ENCODE data around the gene CTDSPL2. TPM values are rescaled to one million over a fixed set of nuclear protein-coding genes. Genes with fewer than 3 reads are reported as not detected.

The CTDSPL2 gene
- total RNA-seq, 2 donors from 2014 or later: 31.7 to 43.0 TPM

- intact Hi-C loops (cut with DNase I): loop anchor here (10.0 kb wide), 1 partner anchor 161 kb away; the partner anchor contains the start of gene TRIM69
- H3K9me3 ChIP-seq: no peaks in the 10 kb centered on the region
- no peaks in the 10 kb centered on the region for H3K36me3 ChIP-seq
- no peak overlapping the region for H3K4me3 ChIP-seq
- H3K27me3 ChIP-seq: no peaks in the 10 kb centered on the region
- no peak overlapping the region for H3K27ac ChIP-seq
- no peak overlapping the region for H3K9ac ChIP-seq (ENCODE audit: low read depth in 2 of 2, low read length in 2 of 2)
- no peak for DNase-seq
- H3K4me1 ChIP-seq: no peaks in the 10 kb centered on the region
- TF ChIP-seq CTCF (IDR thresholded peaks at IDR 0.05): no peak
Observed at GRCh38 chr15:44573386-44573785, 146.0 kb downstream of the CTDSPL2 start.

- no peak for TF ChIP-seq CTCF (IDR thresholded peaks at IDR 0.05)
- Histone ChIP-seq H3K4me3 (no peak overlapping the region), H3K9me3 (no peaks in the 10 kb centered on the region), H3K4me1 (no peaks in the 10 kb centered on the region), H3K27ac (no peak overlapping the region), H3K27me3 (no peaks in the 10 kb centered on the region), H3K36me3 (no peaks in the 10 kb centered on the region), H3K9ac (ENCODE audit: low read depth in 2 of 2, low read length in 2 of 2) (no peak overlapping the region)
- intact Hi-C loops (cut with DNase I): loop anchor here (10.0 kb wide), 1 partner anchor 160 kb away; the partner anchor contains the start of gene TRIM69
- DNase-seq: no peak
Observed at GRCh38 chr15:44574734-44575133, 147.3 kb downstream of the CTDSPL2 start.

Other genes starting within 250 kb of the CTDSPL2 start
- 1 to 10 TPM; 2.9 to 3.4 TPM for gene FRMD5, start 232.4 kb upstream of the CTDSPL2 start, total RNA-seq
- gene GOLM2, start 138.9 kb upstream of the CTDSPL2 start, total RNA-seq: 100 to 1,000 TPM in 1 of 2 donors, 10 to 100 TPM in 1; 96.6 to 115 TPM
- gene EIF3J, start 109.5 kb downstream of the CTDSPL2 start, total RNA-seq: 10 to 100 TPM; 64.5 to 80.5 TPM
- gene SPG11, start 236.0 kb downstream of the CTDSPL2 start, total RNA-seq: 10 to 100 TPM; 79.3 to 95.3 TPM